MM.1S (cell line): ENCODE results near the gene PNMT.
"Not testable (repeated sequence)": the region's sequence is repeated elsewhere in the genome, so short reads cannot be mapped to it uniquely, and the experiment has no call there.

ENCODE experiments used
- DNase-seq: peaks from one replicate; pipeline ENCODE4 v3.0.0-alpha.2; 2015
- H2AFZ ChIP-seq: fragments of 300-600 bp; sonication (generic); 2 replicates; pipeline ENCODE4 v1.6.0; 2016; ENCODE audit warnings: antibody characterized with exemption, low read length
- H3F3A ChIP-seq: fragments of 300-600 bp; sonication (generic); 2 replicates; pipeline ENCODE4 v1.6.1; 2016; ENCODE audit warnings: mild to moderate bottlenecking, antibody characterized with exemption, low read length, moderate library complexity, mixed read lengths; ENCODE audit not compliant: insufficient read depth
- H3K27ac ChIP-seq: fragments of 300-600 bp; sonication (generic); 2 replicates; pipeline ENCODE4 v1.5.1; 2016; ENCODE audit warnings: mild to moderate bottlenecking, low read length
- H3K27me3 ChIP-seq: fragments of 300-600 bp; sonication (generic); replicated peaks from 2 replicates; pipeline ENCODE4 v1.6.0; 2016; ENCODE audit warnings: low read length; ENCODE audit not compliant: insufficient read depth
- H3K36me3 ChIP-seq: fragments of 300-600 bp; sonication (generic); replicated peaks from 2 replicates; pipeline ENCODE4 v1.6.1; 2016; ENCODE audit warnings: mild to moderate bottlenecking, low read length, mixed read lengths; ENCODE audit not compliant: insufficient read depth
- H3K4me1 ChIP-seq: fragments of 300-600 bp; sonication (generic); 2 replicates; pipeline ENCODE4 v1.6.1; 2016; ENCODE audit warnings: low read length, mixed read lengths
- H3K4me2 ChIP-seq: fragments of 300-600 bp; sonication (generic); 2 replicates; pipeline ENCODE4 v1.6.0; 2016; ENCODE audit warnings: low read depth, low read length
- H3K4me3 ChIP-seq: fragments of 300-600 bp; sonication (generic); 2 replicates; pipeline ENCODE4 v1.5.1; 2016; ENCODE audit warnings: low read length, mixed read lengths
- H3K79me2 ChIP-seq: fragments of 300-600 bp; sonication (generic); 2 replicates; pipeline ENCODE4 v1.6.1; 2016; ENCODE audit warnings: mixed run types, low read length, mixed read lengths
- H3K9ac ChIP-seq: fragments of 300-600 bp; sonication (generic); 2 replicates; pipeline ENCODE4 v1.6.1; 2016; ENCODE audit warnings: low read length, mixed read lengths
- H3K9me2 ChIP-seq: fragments of 300-600 bp; sonication (generic); replicated peaks from 2 replicates; pipeline ENCODE4 v1.6.1; 2016; ENCODE audit warnings: mild to moderate bottlenecking, low read length, mixed read lengths; ENCODE audit not compliant: insufficient read depth
- H3K9me3 ChIP-seq: fragments of 300-600 bp; sonication (generic); replicated peaks from 2 replicates; pipeline ENCODE4 v1.6.1; 2016; ENCODE audit warnings: mild to moderate bottlenecking, low read length, mixed read lengths; ENCODE audit not compliant: insufficient read depth
- H4K20me1 ChIP-seq: fragments of 300-600 bp; sonication (generic); 2 replicates; pipeline ENCODE4 v1.6.1; 2016; ENCODE audit warnings: mild to moderate bottlenecking, low read length, moderate library complexity, mixed read lengths; ENCODE audit not compliant: insufficient read depth
- CTCF ChIP-seq: fragments of 300-600 bp; sonication (generic); IDR thresholded peaks from 2 replicates; pipeline ENCODE4 v1.5.1; 2016; ENCODE audit warnings: antibody characterized with exemption, low read length, mixed read lengths
- EZH2 ChIP-seq: fragments of 300-600 bp; sonication (generic); optimal IDR thresholded peaks from 2 replicates; pipeline ENCODE3; 2017; ENCODE audit warnings: low read depth, mild to moderate bottlenecking, antibody characterized with exemption, low read length, mixed read lengths
- EZH2phosphoT487 ChIP-seq: fragments of 300-600 bp; sonication (generic); IDR thresholded peaks from 2 replicates; pipeline ENCODE4 v1.6.1; 2018; ENCODE audit warnings: antibody characterized with exemption, low read length

PNMT gene

GRCh38 chr17:39709319-39709997, 41.2 kb downstream of the PNMT start:
- DNase-seq, result no peak
- H3K9me2 ChIP-seq, result no peaks in the 10 kb centered on the region
- no peaks in the 10 kb centered on the region for H3K79me2 ChIP-seq
- H3K36me3 ChIP-seq, result no peaks in the 10 kb centered on the region
- TF ChIP-seq CTCF, result no peak
- TF ChIP-seq EZH2, result no peak
- TF ChIP-seq EZH2phosphoT487, result no peak
- peaks cover 10% of the 10 kb centered on the region for H3K4me1 ChIP-seq
- H3F3A ChIP-seq, result no peaks in the 10 kb centered on the region
- H3K27ac ChIP-seq, result no peak overlapping the region
- no peak overlapping the region for H2AFZ ChIP-seq
- H3K9ac ChIP-seq, result no peak overlapping the region
- no peak overlapping the region for H3K4me2 ChIP-seq
- H3K4me3 ChIP-seq, result no peak overlapping the region
- no peaks in the 10 kb centered on the region for H3K27me3 ChIP-seq
- H4K20me1 ChIP-seq, result no peaks in the 10 kb centered on the region
- no peaks in the 10 kb centered on the region for H3K9me3 ChIP-seq

GRCh38 chr17:39709998-39710964, 42.0 kb downstream of the PNMT start:
- H3K4me2 ChIP-seq, result no peak overlapping the region

GRCh38 chr17:39711071-39711470, 42.8 kb downstream of the PNMT start:
- not testable (repeated sequence) for H3K4me2 ChIP-seq, H3K9ac ChIP-seq, H3F3A ChIP-seq, H3K9me3 ChIP-seq, H3K27ac ChIP-seq, H2AFZ ChIP-seq, H3K9me2 ChIP-seq, H3K79me2 ChIP-seq, H3K36me3 ChIP-seq, H3K4me3 ChIP-seq, H3K27me3 ChIP-seq, H4K20me1 ChIP-seq, DNase-seq
- peaks cover 10% of the 10 kb centered on the region for H3K4me1 ChIP-seq

More at GRCh38 chr17:39709998-39710964, 42.0 kb downstream of the PNMT start:
- H3K4me3 ChIP-seq, result no peak overlapping the region
- no peak for DNase-seq
- H3K79me2 ChIP-seq, result no peaks in the 10 kb centered on the region
- H3F3A ChIP-seq, result no peaks in the 10 kb centered on the region
- no peaks in the 10 kb centered on the region for H4K20me1 ChIP-seq
- no peak for TF ChIP-seq EZH2
- no peaks in the 10 kb centered on the region for H3K9me2 ChIP-seq
- no peak overlapping the region for H3K9ac ChIP-seq
- H3K27me3 ChIP-seq, result no peaks in the 10 kb centered on the region
- H3K36me3 ChIP-seq, result no peaks in the 10 kb centered on the region
- peaks cover 10% of the 10 kb centered on the region for H3K4me1 ChIP-seq
- H2AFZ ChIP-seq, result no peak overlapping the region
- H3K9me3 ChIP-seq, result no peaks in the 10 kb centered on the region
- no peak overlapping the region for H3K27ac ChIP-seq

- H3K36me3 ChIP-seq, result no peaks in the 10 kb centered on the region
- peaks cover 7% of the 10 kb centered on the region for H3K4me1 ChIP-seq
Observed at GRCh38 chr17:39711851-39712250, 43.6 kb downstream of the PNMT start.

More at GRCh38 chr17:39711851-39712250, 43.6 kb downstream of the PNMT start:
- no peaks in the 10 kb centered on the region for H4K20me1 ChIP-seq
- H3K9me3 ChIP-seq, result no peaks in the 10 kb centered on the region
- no peak overlapping the region for H3K4me2 ChIP-seq
- H3K9me2 ChIP-seq, result no peaks in the 10 kb centered on the region
- DNase-seq, result no peak
- H3K4me3 ChIP-seq, result no peak overlapping the region
- H2AFZ ChIP-seq, result no peak overlapping the region
- no peaks in the 10 kb centered on the region for H3F3A ChIP-seq
- H3K27me3 ChIP-seq, result no peaks in the 10 kb centered on the region
- H3K27ac ChIP-seq, result no peak overlapping the region
- no peak overlapping the region for H3K9ac ChIP-seq
- no peak for TF ChIP-seq CTCF
- TF ChIP-seq EZH2, result no peak
- TF ChIP-seq EZH2phosphoT487, result no peak
- no peaks in the 10 kb centered on the region for H3K79me2 ChIP-seq
